GM12891 (cell line): ENCODE data around the gene PTGR3.

Experiments
- PAX5 ChIP-seq: IDR thresholded peaks from 2 replicates; pipeline ENCODE4 v1.6.1; 2011; ENCODE audit warnings: low read length, moderate library complexity, mild to moderate bottlenecking; ENCODE audit not compliant: insufficient read depth, severe bottlenecking
- POLR2A ChIP-seq: IDR thresholded peaks from 2 replicates; pipeline ENCODE4 v1.6.1; 2011; ENCODE audit warnings: low read depth, low read length, control low read depth
- POLR2AphosphoS5 ChIP-seq: IDR thresholded peaks from 2 replicates; pipeline ENCODE4 v1.6.1; 2011; ENCODE audit warnings: low read depth, low read length, control low read depth
- SPI1 ChIP-seq: IDR thresholded peaks from 2 replicates; pipeline ENCODE4 v1.6.1; 2011; ENCODE audit warnings: low read depth, low read length, control low read depth
- TAF1 ChIP-seq: IDR thresholded peaks from 2 replicates; pipeline ENCODE4 v1.6.1; 2011; ENCODE audit warnings: low read depth, low read length, control low read depth

GRCh38 chr18:75255094-75255493 is 46.2 kb upstream of the PTGR3 start:
- TF ChIP-seq POLR2A, result no peak
- TF ChIP-seq POLR2AphosphoS5, result no peak
- TF ChIP-seq SPI1, result no peak
- TF ChIP-seq TAF1, result no peak
- TF ChIP-seq PAX5, result no peak
